T-helper 1 cell treated with Interleukin-12 subunit alpha and Interleukin-12 subunit beta and Interleukin-4 antibody, amounts not matched to agents 30 ng/mL and 1 ng/mL, for 36 hours (primary cell): Measurements from ENCODE around the gene NPB. TPM values are rescaled to one million over a fixed set of nuclear protein-coding genes. Genes with fewer than 3 reads are reported as not detected.

Experiments used
- intact Hi-C: fragments of 100-400 bp; cut with micrococcal nuclease; formaldehyde crosslinking; loops from one replicate; pipeline ENCODE4 v1.15.1; 2024
- total RNA-seq: library from RNA; stranded (reverse); gene quantifications from 2 replicates; pipeline ENCODE4 v1.2.3, GENCODE V29; 2022

The NPB gene
- total RNA-seq, 1 donor from 2014 or later, result 0.32 TPM

DNA sequence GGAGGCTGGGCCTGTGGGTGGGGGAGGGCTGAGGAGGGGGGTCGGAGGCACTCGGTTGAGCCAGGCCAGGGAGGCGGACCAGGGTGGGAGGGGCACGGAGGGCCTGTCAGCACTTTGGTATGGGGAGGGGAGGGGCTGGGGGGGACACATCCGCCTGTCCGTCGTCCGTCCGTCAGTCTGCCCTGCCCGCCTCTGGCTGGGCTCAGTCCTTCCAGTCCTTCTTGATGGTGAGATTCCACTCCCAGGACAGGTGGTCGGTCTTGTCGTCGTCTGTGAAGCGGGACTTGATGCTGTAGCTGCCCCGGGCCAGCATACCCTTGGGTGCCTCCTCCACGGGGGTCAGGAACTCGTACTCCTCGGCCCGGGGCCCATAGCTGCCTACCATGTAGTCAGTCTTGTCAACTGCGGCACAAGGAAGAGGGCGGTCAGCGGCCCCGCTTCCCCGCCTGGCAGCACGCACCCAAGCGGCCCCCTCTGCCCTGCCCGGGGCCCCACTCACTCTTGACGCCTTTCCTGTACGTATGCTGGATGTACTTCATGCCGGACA lies 33.3 kb upstream of the NPB start:
- intact Hi-C loops, result loop anchor here (10.0 kb wide), 1 partner anchor 314 kb away; the partner anchor contains the start of gene FAAP100

DNA sequence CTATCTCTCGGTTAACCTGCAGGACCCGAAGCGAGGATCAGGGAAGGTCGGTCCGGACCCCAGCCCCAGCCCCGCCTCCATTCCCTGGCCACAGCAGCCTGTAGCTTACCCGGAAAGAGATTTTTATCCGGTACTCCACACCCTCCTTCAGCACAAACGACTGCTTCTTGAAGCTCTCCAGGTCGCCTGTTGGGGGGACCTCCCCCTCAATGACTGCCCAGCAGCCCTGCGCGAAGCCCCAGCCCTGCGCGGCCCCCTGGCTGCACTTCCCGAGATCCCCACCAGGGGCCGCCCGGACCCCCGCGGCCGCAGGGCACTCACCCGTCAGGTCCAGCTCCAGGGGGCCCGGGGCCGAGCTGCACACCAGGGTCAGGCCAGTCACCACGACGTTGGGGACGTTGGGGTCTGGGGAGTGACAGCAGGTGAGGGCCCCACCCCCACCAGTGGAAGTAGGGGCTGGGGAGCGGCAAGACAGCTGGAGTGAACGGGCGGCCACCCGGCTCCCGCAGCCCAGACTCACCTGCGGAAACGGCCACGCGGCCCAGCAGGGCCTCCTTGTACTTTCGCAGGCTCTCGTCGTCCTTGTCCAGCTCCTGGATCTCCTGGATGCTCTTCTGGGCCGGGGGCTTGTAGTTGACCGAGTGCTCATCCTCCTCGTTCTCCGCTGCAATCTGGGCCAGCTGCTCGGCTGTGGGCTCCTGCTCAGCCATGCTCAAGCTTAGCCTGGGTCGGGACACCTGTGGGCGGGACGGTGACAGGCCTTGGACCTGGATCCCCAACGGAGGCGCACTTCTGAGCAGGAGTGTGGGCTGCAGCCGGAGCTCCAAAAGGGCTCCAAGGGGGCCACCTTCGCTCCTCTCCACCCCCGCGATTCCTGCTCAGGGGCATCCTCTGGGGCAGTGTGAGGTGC lies 32.6 kb upstream of the NPB start:
- intact Hi-C loops, result loop anchor here (1.0 to 10.0 kb wide), 5 partner anchors 8 to 359 kb away; partner anchors contain the start of genes FAAP100, MCRIP1 and SIRT7

DNA sequence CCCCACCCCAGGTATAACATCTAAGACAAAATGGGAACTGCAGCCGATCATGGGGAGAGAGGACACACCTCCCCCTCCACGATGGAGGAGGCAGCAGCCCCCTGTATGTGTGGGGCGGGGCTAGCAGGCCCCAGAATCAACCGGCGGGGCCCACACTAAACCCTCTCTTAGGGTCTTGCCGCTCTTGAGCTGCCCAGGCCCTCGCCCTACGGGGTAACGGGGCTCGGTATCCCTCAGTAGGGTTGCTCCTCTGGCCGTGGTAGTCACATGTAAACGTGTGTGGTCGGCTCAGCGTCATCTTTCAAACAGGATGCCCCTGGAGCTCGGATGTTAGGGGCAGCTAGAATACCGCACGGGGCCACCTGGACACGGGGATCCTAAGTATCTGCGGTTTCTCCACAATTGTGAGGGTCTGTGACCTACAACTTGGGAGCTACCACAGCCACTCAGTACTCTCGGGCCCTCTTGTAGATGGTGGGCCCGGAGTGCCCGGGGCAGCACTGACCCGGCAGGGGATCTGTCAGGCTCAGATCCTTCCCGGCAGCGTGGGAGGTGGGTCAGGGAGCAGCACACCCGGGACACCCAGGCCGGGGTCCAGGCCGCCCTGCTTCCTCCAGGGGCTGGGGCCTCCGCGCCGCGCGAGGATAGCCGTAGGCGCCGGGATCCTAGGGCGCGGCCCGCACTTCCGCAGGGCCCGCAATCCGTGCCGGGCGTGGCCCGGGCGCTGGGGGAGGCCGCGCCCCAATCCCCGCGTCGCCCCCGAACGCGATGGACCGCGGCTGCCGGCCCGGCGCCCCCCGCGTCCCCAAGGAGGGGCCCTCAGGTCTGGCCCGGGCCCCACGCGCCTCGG lies 31.7 kb upstream of the NPB start:
- intact Hi-C loops, result loop anchor here (1.0 to 5.0 kb wide), 4 partner anchors 9 to 360 kb away; partner anchors contain the start of genes MCRIP1 and SIRT7

DNA sequence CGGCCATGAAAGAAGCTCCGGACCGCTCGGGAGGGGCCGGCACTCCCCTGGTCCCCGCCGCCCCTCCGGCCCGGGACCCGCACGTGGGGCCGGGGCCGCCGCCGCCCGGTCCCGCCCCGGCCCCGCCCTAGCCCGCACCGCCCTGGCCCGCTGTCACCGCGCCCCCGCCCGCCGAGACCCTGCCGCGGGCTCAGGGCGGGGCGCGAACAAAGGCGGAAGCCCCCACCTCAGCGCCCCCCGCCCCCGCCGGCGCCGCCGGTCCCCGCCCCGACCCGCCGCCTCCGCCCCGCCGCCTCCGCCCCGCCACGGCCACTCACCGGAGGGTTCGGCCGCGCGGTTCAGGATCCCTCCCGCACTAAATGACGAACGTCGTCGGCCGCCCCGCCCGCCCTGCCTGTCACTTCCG lies 31.1 kb upstream of the NPB start, which contains the start of gene ARHGDIA:
Gene ARHGDIA, minus strand, starts transcription at position 357 of the 406 bp plus-strand sequence. CDS start 1,407 bp downstream, outside the sequence.
- intact Hi-C loops, result loop anchor here (1.0 to 5.0 kb wide), 6 partner anchors 10 to 360 kb away; partner anchors contain the start of genes ALYREF, ANAPC11, MCRIP1 and PCYT2

DNA sequence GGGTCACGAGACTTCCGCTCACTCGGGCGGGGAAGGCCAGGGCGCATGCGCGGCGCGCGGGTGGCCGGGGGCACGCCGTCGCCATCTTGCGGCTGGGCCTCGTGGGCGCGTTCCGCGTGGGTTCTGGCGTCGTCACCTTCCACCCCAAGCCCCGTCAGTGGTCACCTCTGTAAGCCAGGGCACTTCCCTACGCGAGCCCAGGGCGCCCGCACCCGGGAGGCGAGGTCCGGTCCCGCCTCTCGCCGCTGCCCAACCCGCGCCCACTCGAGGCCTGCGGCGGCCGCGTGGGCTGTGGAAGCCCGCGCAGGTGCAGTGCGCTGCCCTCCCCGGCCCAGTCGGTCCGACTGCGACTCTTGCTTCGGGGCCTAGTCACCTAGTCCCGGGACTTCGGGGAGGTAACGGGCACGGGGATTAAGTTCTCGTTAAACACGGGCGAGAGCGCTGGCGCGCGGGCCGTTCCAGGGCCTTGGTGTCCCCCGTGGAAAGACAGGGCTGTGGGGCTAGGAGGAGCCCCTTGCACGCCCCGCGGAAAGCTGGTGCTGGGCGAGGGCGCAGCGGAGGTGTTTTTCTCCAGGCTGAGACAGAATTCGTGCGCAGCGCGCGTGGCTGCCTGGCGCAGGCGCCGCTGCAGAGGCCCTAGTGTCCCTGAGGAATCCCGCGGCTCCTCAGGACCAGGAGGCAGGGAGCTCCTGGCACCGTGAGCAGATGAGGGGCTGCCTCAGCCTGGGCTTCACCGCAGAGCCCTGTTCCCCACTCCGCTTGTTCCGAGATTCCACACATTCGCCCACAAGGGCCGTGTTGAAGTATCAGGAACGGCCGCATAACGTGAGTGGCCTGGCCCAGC lies 30.4 kb upstream of the NPB start:
- intact Hi-C loops, result loop anchor here (1.0 to 5.0 kb wide), 5 partner anchors 20 to 361 kb away; partner anchors contain the start of genes ALYREF, ANAPC11, MCRIP1 and PCYT2

DNA sequence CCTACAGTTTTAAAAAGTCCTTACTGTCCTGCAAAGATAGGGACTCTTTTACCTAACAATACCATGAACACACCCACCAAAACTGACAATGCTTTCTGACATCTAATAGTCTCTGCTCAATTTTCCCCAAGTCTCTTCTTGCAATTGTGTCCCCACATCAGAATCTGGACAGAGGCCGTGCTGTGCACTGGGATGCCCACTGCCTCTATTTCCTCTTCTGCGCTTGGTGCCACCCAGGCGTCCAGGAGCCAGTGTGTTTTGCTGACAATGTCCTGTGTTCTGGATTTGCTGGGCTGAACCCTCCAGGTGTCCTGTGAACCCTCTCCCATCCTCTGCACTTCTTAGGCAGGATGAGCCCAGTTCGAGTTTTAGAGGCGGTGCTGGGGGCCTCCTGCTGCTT lies 24.5 kb upstream of the NPB start:
- intact Hi-C loops, result no loop called here

DNA sequence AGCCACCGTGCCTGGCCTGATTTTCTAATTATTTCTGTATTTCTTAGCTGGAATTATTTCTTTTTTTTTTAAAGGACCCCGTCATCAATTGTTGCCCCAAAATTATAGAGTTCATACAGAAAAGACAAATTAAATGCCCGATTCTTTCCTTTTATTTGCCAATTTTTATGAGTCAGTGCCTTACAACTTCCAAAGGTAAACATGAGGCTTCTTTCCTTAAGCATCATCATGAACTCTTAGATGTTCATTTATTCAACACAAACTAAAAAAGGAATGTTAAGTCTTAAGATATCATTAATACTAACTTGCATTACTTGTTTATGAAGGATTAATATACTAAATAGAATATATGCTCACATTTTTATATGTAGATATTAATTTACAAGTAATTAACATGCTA lies 23.7 kb upstream of the NPB start:
- intact Hi-C loops, result no loop called here

DNA sequence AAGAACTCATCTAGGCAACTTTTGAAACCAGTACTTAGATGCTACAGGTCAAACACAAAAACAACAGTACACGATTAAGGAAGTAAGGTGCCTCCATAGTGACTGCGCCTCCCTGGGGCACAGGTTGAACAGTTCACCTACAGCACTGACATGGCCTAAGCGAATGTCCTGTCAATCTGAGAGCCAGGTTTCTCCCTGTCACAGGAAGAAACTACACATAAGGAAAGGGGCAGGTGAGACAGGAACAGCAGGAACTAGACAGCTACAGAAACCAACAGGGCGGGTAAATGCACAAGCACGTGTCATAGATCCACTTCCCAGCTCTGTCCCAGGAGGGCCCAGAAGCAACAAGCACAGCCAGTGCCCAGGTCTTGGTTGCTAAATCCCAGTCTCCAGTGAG lies 22.9 kb upstream of the NPB start:
- intact Hi-C loops, result no loop called here

DNA sequence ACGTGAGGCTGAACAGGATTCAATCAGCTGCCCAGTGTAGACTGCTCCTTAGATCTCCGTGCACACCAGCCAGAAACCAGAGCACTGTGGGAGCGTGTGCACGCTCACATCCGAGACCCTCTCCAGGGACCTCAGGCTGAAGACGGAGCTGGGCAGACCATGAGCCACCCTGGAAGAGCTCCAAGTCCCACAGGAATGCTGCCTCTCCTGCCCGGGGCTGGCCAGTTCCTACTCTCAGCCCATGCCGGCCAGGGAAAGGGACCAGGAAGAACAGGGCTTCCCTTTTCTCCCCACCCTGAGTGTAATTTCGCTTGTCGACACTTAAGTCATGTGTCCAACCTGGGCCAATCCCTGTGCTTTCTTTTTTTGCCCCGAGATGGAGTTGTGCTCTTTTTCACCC lies 17.5 kb upstream of the NPB start:
- intact Hi-C loops, result no loop called here

DNA sequence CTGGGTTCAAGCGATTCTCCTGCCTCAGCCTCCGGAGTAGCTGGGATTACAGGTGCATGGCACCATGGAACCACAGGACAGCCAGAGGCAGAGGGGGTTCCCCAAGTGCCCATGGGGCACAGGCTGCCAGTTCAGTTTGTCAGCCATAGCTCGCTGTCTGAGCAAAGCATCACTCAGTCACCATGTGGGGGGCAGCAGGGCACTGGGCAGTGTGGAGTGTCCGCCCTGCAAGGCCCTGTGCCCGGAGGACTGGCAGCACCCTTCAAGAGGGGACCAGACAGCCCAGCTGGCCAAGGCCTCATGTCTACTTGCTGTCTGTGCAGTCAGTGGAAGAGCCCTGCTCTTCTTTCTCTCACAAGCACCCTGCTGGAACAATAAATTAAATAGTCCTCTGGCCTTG lies 17.1 kb upstream of the NPB start:
- intact Hi-C loops, result no loop called here

DNA sequence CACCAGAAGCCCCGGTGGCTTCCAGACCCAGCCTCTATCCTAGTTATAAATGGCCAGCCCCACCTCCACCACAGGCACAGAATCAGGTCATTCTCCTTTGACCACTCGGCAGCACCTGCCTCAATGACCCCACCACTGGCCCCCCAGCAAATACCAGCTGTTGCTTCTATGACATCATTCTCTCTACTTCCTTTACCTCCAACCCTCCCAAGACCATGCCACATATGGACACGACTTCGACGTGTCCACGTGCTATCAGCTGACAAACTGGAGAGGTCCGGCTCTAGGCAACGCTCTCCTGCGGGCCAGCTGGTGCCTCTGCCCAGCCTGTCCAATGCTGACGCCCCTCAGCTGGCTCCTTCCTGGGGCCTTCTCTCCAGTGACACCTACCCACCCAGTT lies 16.6 kb upstream of the NPB start:
- intact Hi-C loops, result no loop called here

DNA sequence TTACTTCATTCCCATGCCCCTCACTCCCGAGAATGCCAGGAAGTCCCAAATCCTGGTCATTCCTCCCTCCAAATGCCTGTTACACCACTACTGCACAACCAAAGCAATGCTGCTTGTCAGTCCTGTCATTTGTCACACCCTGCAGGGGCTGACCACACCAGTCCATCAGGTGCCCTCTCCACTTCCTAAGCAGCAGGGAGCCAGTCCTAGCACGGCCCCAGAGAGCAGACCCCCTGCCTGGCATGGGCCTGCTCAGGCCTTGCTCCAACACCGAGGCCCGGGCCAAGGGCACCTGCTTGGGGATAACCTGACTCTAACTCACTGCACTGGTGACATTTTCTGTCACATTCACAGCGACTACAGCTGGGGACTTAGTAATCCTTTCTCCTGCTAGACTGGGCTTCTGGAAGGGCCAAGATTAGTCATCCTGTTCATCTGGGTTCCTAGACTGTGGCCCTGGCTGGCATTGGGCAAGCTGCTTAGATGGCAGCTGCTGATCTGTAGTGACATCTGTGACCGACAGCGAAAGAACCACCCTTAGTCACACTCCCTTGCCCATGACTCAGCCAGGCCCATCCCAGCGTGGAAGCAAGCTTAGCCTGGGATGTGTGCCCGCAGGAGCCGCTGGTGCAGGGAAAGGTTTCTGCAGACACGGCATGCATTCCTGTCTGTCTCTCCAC lies 16.0 kb upstream of the NPB start:
- intact Hi-C loops, result no loop called here

DNA sequence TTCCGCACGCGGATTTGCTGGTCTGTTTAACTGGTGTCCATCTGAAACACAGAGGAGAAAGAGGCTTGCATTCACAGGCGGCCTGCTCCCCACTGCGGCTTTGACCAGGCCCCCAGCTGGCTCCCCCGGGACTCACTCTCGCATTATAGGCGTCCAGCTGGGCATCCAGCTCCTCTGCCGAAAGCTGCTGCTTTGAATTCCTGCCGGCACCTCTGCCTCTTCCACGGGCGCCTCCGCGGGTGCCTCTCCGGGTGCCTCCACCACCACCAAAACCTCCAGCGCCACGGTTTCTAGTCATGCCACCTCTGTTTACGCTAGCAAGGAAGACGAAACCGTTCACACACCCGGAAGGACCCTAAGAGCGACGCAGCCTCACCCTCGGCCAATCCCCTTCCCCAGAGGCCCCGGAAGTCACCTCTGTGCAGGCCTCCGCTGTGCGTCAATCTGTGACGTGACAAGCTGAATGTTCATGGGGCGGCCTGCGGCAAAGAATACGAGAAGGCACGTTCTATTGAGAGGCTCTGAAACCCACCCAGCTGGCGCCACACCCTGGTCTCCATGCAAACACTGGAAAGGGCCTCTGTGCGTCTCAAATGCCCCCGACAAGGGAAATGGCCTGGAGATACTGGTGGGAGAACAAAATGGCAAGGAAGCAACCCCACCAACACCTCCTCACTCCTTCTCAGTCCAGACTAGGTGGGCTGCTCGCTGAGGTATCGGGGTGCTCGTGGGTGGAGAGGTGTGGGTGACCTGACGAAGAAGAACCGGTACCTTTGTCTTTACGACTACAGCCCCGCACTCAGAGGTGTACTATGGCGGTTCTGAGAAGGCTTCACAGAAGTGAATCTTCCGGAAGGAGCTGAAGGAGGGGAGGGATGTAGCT lies 13.7 kb upstream of the NPB start:
- intact Hi-C loops, result no loop called here

DNA sequence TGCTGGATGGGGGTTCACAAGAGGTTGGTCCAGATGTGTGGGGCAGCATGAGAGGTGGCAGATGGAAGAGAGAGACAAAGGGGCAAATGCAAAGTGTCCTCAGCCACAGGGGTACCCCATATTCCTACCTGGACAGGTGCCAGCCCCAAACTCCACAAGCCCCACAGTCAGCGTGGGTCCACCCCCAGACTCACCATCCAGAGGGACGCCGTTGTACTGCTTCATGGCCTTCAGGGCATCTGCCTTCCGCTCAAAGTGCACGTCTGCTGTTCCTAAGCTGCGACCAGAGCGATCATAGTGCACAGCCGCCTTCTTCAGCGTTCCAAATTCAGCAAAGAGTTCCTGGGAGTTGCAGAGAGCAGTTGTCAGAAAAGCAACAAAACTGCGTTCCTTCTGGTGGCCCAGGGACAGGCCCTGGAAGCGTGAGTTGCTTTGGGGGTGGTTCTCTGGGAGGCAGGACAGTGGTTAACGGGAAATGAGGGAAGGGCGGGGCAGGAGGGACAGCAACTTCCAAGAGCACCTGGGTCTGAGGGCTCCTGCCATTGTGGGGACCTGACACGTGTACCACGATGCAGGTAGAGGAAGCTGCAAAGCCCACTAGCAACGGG lies 12.9 kb upstream of the NPB start:
- intact Hi-C loops, result no loop called here

DNA sequence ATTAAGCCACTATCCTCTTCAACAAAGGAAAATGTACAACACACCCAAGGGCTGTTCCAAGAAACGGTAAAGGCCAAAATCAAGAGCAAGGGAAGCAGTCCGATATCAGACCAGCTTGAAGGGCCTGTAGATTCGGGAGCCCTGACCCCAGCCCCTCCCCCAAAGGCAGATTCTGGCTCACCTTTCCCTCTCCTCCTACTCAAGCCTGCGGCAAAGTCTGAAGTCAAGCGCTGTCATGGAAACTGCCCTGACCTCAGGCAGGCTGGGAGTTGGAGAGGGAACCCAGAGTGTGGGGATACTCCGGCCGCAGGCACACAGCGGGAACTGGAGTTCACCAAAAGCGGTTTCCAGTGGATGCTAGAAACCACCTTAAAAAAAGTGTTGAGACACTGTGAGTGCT lies 12.4 kb upstream of the NPB start:
- intact Hi-C loops, result loop anchor here (2.0 kb wide), 1 partner anchor 79 kb away; no protein-coding TSS in a partner anchor

DNA sequence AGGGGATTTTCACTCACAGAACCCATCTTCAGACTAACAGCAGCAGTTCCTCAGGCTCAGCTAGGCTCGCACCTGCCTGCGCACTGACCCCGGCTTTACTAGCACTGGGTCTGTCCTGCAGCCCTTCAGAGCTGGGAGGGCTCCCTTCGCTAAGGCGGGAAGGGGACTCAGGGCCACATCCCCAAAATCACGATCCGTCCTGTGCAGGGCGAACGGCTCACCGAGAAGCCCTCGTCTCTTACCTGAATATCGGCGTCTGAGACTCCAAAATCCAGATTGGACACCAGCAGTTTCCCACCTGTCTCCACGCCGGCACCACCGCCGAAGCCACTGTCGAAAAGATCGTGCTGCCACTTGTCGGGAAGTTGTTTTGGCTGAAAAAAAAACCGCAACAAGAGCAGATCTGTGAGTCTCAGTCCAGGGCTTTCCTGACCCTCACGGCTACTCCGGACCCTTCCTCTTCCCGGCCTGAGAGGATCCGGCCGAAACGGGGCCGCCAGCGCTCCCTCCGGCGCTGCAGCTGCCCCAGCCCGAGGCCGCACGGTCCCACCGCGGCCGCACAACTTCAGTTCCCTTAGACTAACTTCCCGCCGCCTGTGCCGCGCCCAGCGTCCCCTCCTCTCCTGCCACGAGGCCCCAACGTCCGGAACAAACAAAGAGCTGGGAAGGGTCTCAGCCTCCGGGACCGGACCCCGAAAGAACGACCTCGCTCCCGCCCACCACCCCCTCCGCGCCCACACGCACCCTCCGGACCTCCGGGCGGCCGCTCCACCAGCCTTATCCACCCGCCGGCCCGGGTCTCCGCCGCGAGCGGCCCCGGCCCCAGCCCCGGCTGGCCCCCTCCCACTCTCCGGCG lies 11.4 kb upstream of the NPB start:
- intact Hi-C loops, result loop anchor here (1.0 to 2.0 kb wide), 6 partner anchors 19 to 133 kb away; partner anchors contain the start of genes ARHGDIA, LRRC45, MAFG and P4HB

DNA sequence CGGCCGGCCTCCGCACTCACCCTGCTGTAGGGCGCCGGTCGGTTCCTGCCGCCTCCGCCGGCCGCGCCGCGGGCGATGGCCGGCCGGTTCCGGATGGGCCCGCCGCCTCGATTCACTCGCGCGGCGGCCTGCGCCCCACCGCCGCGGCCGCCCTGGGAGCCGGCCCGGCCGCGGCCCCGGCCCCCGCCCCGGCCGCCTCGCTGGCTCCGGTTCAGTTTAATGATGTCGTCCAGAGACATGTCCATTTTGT lies 10.8 kb upstream of the NPB start:
- intact Hi-C loops, result loop anchor here (1.0 to 2.0 kb wide), 6 partner anchors 20 to 132 kb away; partner anchors contain the start of genes ARHGDIA, LRRC45, MAFG and P4HB
